Dedifferentiated amniotic fluid mesenchymal stem cell (primary cell): ENCODE data around the gene BNC1.
"Not testable (repeated sequence)": the region's sequence is repeated elsewhere in the genome, so short reads cannot be mapped to it uniquely, and the experiment has no call there.

Source experiments
- DNase-seq: peaks from one replicate; pipeline ENCODE4 v3.0.0-alpha.2; 2016; ENCODE audit errors: extremely low spot score

BNC1 gene

GRCh38 chr15:83299462-83299861, 15.0 kb upstream of the BNC1 start:
- no peak for DNase-seq

- no peak for DNase-seq
Measured at GRCh38 chr15:83295417-83295816, 11.0 kb upstream of the BNC1 start.

GRCh38 chr15:83293201-83293600, 8.7 kb upstream of the BNC1 start:
- no peak for DNase-seq

- no peak for DNase-seq
Measured at GRCh38 chr15:83292317-83292716, 7.9 kb upstream of the BNC1 start.

- DNase-seq: no peak
Measured at GRCh38 chr15:83290236-83290635, 5.8 kb upstream of the BNC1 start.

- DNase-seq: no peak
Measured at GRCh38 chr15:83289160-83289559, 4.7 kb upstream of the BNC1 start.

- DNase-seq: no peak
Measured at GRCh38 chr15:83288381-83288801, 3.9 kb upstream of the BNC1 start.

- peak; percentile 95 for DNase-seq
Measured at GRCh38 chr15:83287541-83288027, 3.1 kb upstream of the BNC1 start.

- DNase-seq: peak; percentile 49
Measured at GRCh38 chr15:83285979-83286553, 1.6 kb upstream of the BNC1 start.

GRCh38 chr15:83285284-83285978, 967 bp upstream of the BNC1 start:
- DNase-seq: no peak

GRCh38 chr15:83283813-83284558, 478 bp downstream of the BNC1 start:
- no peak for DNase-seq

GRCh38 chr15:83283138-83283812, 1.2 kb downstream of the BNC1 start:
- no peak for DNase-seq

GRCh38 chr15:83282776-83283137, 1.7 kb downstream of the BNC1 start:
- no peak for DNase-seq

GRCh38 chr15:83282141-83282540, 2.3 kb downstream of the BNC1 start:
- no peak for DNase-seq

GRCh38 chr15:83278191-83278590, 6.3 kb downstream of the BNC1 start:
- DNase-seq: no peak

GRCh38 chr15:83276661-83277060, 7.8 kb downstream of the BNC1 start:
- DNase-seq: no peak

- DNase-seq: no peak
Measured at GRCh38 chr15:83275412-83275811, 9.1 kb downstream of the BNC1 start.

- DNase-seq: no peak
Measured at GRCh38 chr15:83270176-83270575, 14.3 kb downstream of the BNC1 start.

- no peak for DNase-seq
Measured at GRCh38 chr15:83268147-83268546, 16.3 kb downstream of the BNC1 start.

GRCh38 chr15:83262594-83263315, 21.7 kb downstream of the BNC1 start:
- DNase-seq: no peak

- not testable (repeated sequence) for DNase-seq
Measured at GRCh38 chr15:83262181-83262580, 22.3 kb downstream of the BNC1 start.

GRCh38 chr15:83250781-83251180, 33.7 kb downstream of the BNC1 start:
- DNase-seq: peak; percentile 45
